Activated CD4-positive, alpha-beta T cell treated with anti-CD3 and anti-CD28 coated beads, Interleukin-2, amount 50 U/mL, for 24 hours (primary cell): ENCODE data around the gene MISP.
"Not testable (repeated sequence)": the region's sequence is repeated elsewhere in the genome, so short reads cannot be mapped to it uniquely, and the experiment has no call there.

Source experiments
- DNase-seq, 2 donors: peaks; one replicate each; pipeline ENCODE4 v3.0.0-alpha.2; 2020; ENCODE audit warnings: low read depth in 1 of 2, low spot score in 1 of 2

Gene MISP, protein sequence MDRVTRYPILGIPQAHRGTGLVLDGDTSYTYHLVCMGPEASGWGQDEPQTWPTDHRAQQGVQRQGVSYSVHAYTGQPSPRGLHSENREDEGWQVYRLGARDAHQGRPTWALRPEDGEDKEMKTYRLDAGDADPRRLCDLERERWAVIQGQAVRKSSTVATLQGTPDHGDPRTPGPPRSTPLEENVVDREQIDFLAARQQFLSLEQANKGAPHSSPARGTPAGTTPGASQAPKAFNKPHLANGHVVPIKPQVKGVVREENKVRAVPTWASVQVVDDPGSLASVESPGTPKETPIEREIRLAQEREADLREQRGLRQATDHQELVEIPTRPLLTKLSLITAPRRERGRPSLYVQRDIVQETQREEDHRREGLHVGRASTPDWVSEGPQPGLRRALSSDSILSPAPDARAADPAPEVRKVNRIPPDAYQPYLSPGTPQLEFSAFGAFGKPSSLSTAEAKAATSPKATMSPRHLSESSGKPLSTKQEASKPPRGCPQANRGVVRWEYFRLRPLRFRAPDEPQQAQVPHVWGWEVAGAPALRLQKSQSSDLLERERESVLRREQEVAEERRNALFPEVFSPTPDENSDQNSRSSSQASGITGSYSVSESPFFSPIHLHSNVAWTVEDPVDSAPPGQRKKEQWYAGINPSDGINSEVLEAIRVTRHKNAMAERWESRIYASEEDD

DNA sequence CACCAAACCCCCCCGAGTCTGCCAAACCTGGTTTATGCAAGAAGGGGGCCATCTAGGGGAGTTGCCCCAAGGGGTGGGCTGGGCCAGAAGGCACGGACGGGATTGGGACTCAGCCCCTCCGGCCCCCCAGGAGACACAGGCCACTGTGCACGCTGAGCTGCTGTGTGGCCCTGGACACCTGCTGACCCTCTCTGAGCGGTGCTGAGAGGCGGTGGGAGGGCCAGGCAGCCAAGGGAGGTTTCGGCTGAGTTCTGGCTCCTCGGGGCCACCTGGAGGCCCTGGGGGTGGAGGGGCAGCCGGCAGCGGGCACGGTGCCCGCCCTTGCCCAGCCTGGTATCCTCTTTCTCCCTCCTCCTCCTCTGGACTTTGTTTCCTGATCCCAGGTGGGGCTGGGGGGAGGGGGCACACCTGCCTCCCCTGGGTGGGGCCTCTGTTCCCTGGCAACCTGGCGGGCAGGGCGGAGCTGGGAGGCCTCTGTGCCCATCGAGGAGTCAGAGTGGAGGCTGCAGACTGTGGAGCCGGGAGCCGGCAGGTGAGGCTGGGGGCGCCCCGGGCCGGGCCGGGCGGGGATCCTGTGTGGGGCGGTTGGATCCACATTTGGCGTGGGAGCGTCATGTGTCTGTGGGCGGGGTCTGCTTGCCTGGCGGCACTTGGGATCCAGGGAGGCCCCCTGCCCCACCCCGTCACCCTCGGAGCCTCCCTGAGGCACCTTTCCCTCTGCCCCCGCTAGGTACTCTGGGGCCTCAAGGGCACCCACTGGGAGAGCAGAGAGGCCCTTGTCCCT, at the start of gene MISP:
TSS of gene MISP (plus strand) at position 473 of the 784 bp plus-strand sequence. CDS start 5,835 bp downstream, outside the sequence.
- DNase-seq: no peak

DNA sequence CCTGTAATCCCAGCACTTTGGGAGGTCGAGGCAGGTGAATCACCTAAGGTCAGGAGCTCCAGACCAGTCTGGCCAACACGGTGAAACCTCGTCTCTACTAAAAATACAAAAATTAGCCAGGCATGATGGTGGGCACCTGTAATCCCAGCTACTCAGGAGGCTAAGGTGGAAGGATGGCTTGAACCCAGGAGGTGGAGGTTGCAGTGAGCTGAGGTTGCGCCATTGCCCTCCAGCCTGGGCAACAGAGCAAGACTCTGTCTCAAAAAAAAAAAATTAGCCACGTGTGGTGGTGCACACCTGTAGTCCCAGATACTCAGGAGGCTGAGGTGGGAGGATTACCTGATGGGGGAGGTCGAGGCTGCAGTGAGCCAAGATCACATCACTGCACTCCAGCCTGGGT, 48.1 kb upstream of the MISP start:
- DNase-seq: not testable (repeated sequence)

DNA sequence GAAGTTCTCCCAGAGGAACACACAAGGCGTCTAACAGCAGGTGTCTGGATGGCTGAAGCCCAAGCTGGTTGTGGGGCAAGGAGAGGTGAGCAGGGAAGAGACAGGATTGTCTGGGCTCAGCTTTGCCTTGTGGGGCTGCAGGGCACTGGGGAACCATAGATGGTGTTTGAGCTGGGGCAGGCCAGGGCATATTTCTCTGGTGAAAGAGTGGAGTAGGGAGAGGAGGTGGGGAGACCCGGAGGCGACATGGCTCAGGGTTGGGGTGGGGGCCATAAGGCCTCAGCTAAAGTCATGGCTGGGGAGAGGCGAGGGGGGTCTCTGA, 47.6 kb upstream of the MISP start:
- DNase-seq: no peak

DNA sequence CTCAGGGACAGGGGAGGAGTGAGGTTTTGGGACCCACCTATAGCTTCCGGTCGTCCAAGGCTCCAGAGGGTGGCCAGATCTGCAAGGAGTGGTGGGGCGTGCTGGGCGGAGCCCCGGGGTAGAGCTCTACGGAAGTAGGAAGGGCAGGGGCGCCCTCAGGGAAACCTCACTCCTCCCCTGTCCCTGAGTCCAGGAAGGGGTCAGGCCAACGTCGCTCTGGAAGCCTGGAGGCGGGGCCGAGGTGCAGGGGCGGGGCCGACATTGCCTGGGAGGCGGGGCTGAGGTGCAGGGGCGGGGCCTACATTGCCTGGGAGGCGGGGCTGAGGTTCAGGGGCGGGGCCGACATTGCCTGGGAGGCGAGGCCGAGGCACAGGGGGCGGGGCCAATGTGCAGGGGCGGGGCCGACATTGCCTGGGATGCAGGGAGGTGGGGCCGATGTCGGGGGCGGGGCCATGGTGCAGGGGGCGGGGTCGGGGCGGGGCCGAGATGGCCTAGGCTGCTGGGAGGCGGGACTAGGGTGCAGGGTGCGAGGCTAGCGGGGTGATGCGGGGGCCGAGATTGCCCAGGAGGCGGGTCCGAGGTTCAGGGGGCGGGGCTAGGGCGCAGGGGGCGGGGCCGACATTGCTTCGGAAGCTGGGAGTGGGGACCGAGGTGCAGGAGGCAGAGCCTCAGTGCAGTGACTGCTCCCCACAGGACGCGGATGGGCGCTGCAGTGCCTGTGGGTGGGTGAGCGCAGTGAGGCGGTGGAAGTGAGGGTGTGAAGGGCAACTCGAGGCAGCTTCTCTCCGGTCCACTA, 47.1 kb upstream of the MISP start:
- DNase-seq: peak; percentile 27 to 37

DNA sequence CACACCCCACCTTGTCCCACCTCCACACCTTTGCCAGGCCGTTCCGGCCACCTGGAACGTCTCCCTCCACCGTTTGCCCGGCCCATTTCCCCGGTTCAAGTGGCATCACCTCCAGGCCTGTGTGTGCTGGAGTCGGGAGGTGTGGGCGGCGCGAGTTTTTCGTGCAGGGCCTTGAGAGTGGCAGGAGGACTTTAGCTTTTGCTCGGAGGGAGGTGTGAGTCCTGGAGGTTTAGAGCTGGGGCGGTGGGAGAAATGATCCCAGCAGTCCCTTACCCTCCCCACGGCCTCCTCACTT, 46.5 kb upstream of the MISP start:
- DNase-seq: no peak

DNA sequence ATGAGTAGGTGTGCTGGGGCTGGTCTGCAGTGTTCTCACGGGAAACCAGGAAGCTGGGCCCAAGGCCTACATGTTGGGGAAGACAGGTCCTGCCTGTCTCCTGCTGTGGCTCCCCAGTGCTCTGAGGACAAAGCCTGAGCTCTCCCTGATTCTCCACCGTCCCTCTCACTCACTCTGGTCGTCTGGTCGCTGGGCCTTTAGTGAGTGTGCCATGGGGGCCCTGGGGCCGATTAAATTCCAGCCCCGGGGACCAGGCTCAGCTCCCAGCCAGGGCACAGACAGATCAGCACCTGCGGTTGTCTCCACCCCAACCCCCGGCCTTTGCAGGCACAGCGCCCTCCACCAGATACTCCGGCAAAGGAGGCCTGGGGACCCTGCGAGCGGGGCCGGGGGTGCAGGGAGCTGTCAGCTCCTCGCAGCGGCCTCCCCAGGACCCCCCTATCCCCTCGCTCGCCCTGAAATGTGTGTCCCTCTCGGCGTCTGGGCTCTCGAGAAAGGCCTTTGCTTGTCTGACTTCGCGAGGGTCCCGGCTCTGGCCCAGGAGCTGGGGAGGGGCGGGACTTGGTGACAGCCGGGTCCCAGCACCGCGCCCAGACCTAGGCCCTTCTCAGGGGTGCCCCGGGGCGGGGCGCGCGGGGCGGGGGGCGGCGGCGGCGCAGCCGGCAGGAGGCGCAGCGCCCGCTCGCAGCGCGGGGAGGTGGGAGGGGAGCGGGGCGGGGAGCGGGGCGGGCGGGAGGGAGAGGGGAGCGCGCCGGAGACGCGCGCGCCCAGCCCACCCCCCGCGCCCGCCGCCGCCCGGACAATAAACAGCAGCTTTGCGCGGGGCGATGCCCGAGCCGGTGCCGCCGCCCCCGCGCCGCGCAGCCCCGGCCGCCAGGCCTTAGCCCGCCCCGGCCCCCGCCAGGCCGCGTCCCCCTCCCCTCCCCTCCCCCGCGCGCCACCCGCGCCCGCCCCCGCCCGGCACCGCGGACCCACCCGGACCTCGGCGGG, 42.5 kb upstream of the MISP start, which contains the start of gene PALM:
TSS of gene PALM (plus strand) at position 782 of the 990 bp plus-strand sequence. CDS start 212 bp downstream, outside the sequence.
- no peak for DNase-seq

DNA sequence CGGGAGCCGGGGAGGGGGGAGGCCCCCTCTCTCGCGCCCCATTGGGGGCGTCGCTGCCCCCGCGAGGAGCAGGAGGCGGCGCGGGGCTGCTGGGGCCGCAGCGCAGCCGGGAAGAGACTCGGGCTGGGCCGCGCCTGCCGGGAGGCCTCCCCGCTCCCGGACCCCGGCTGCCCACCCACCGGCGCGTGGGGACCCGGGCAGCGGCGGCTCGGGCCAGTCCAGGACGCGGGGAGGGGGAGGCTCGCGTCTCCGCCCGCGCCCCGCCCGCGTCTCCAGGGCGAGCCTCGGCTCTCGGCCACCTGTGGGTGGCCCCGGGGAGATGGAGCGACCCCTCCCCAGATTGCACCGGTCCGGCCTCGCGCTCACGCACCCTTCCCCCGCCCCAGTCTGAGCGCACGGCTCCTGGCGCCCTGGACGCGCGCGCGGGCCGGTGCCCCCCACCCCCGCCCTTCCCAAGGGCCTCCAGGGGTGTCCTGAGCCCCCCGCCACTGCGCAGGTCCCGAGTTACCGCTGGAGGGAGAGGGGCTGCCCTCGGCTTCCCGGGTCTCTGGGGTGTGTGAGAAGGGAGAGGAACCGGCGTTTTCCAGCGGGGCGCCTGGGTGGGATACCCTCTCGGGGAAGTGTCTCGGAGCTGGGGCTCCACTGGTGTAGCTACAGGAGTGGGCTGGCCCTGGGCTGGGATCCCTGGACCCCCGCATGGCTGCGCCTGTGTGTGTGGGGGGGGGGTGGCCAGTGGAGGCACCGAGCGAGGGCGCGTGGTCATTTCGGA, 41.5 kb upstream of the MISP start:
- no peak for DNase-seq

DNA sequence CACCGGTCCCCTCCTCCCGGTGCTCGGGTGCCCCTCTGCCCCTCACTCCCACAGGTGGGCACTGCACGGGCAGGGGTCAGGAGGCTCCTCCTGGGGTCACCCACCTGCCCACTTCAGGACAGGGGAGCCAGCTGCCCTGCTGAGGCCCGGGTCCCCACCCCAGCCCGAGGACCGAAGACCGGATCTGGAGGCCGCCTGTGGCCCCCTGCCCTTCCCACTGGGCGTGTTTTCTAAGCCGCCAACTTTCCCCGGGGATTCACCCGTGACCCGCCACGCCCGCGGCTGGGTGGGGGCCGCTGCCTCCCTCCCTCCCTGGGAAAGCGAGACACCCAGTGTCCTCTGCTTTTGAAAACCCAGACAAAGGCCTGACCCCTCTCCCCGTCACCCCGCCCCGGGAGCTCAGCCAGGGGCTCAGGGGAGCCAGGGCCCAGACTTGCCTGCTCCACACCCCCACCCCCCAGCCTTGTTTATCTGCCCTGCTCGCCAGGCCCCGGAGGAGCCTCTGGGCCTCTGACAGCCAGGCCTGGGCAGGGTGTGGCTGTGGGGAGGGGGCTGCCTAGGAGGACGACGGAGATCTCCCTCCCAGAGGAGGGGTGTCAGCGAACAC, 40.8 kb upstream of the MISP start:
- no peak for DNase-seq

DNA sequence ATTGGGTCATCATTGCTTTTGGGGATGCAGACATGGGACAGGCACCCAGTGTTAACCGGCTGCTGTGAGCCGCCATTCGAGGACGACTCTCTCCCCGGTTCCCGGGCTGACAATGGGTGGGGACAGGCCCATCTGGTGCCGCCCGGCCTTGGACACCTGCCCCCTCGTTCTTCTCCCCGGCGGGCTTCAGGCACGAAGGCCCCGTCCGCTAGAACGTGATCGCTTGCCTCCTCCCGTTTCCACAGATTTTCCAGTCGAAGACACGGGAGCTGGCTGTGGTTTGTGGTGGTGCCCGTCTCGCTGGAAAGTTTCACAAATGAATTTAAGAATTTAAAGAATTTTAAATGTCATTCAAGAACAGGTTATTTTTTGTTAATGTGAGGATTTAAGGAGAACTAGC, 40.1 kb upstream of the MISP start:
- DNase-seq: no peak

DNA sequence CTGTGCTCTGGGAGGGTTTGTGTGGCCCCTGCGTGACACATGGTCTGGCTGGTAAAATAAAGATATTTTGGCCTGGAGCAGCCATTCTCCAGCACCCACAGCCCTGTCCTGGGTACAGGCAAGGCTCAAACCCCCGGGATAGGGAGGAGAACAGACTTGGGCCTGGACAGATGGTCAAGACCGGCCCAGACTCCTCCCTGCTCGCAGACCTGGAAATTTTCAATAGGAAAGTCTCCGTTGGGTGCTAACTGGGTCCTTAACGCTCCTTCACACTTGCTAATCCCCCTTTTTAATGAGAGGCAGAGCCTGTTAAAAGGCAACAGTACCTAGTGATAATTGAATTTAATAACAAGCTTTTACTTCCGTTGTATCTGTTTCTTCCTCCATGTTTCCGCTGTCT, 39.7 kb upstream of the MISP start:
- no peak for DNase-seq

DNA sequence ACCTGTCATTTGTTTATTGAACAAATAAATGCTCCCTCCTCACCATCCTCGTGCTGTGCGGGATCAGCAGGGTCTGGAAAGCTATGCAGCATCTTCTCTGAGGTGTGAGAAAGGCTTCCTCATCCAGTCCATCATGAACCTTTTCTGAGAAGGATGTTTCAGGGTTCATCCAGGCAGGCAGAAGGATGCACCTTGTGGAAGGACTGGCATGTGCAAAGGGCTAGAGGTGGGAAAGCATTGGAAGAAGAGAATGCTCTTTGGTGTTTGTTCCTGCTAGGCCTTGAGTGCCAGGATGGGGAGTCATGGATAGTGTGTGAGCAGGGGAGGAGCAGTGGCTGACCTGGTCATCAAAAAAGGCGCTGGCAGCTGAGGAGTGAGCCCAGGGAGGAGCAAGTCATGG, 35.6 kb upstream of the MISP start:
- no peak for DNase-seq

DNA sequence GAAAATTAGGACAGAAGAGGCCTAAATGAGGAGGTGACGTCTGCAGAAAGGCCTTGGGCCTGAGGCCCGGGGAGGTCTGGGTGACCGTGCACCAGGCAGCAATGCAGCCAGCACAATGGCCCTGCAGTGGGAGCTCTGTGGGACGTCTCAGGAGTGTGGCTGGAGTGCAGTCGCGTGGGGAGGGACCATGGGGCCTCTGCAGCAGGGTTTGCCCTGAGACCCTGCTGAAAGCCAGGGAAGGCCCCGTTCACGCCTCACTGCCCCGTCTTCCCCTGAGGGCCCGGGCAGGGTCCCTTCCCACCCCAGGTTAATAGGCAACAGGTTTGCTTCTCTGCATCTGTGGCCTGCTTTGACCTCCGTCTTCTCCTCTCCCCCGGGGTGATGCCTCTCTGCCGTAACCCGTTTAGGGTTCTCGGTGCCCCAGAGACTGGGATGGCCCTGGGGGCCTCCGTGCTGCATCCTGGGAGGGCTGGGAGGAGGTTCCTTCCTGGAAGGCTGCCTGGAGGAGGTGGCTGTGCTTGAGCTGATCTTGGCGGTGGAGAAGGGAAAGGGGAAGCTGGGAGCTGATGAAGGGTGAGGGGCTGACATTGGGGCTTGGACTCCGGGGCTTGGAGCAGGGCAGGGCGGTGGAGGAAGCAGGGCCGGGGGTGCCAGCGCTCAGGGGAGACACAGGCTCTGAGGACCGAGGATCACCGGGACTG, 32.5 kb upstream of the MISP start:
- no peak for DNase-seq

DNA sequence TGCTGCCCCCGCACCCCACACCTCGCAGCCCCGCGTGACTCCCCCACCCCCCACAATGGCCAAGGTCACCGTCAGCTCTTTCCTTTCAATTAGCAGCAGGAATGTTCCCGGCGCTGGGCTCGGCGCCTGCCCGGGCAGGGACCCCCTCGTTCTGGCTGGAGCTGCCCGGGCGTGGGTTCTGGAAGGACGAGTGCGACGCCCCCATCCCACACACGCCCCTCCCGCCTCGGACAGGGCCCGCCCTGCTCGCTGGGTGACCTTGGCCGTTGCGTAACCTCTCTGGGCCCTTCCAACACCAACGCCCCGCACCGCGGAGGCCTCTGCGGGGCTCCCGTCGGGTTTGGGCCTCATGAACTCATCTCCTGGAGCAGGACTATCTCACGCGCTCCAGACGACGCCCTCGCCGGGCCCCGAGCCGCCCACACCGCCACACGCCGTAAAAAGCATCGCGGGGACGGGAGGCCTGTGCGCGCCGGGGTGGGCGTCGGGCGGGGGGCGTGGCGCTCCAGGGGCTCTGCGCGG, 31.9 kb upstream of the MISP start:
- no peak for DNase-seq

DNA sequence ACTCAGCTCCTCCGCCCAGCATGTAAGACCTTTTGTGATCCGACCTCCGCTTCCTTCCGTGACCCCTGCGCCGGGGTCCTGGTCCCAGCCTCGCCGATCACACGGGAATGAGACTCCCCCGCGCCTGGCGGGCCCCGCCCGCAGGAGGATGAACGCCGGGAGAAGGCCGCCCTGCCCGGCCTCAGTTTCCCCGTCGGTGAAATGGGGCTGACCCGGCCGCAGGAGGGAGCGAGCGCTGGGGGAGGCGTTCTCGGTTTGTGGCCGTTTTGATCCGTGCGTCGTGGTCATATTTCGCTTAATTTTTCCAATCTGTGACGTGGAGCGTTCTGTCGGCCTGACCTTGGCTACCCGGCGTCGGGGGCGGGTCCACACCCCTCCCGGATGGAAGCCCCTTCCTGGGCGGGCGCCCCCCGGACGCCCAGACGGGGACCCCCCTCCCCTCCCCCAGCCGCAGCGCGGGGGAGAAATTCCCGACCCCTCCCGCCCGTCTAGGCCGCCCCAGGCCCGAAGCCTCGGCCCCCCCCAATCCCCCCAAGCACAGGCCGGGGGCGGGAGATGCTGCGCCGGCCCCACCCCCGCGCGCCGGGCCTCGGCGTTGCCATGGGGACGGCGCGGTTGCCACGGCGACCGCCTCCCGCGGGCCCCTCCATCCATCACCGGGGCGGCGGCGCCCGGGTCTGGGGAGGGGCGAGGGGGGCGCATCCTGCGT, 31.1 kb upstream of the MISP start:
- DNase-seq: no peak

DNA sequence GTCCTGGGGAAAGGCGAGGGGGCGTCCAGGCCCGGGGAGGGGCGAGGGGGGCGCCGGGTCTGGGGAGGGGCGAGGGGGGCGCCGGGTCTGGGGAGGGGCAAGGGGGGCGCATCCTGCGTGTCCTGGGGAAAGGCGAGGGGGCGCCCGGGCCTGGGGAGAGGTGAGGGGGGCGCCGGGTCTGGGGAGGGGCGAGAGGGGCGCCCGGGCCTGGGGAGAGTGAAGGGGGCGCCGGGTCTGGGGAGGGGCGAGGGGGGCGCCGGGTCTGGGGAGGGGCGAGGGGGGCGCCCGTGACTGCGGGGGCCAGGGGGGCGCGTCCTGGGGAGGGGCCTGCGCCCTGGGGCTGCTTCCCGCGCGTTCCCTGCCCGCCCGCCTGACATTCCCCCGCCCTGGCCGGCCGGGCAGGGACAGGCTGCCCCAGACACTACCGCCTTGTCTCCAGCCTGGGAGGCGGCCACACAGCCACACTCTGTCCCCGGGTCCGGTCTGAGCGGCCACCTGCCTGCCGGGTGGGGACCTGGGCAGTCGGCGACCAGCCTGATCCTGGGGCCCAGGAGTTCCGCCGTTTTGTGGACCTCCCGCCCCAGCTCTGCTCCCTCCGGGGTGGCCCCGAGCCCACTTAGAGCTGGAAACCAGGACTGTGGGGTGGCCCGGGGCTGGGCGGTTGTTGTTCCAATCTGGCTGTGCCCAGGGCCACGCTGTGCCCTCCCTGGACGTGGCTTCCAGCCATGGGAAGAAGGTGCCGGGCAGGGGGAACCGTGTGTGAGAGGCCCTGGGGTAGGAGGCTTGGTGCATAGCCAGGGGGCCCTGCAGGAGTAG, 30.4 kb upstream of the MISP start:
- DNase-seq: no peak

DNA sequence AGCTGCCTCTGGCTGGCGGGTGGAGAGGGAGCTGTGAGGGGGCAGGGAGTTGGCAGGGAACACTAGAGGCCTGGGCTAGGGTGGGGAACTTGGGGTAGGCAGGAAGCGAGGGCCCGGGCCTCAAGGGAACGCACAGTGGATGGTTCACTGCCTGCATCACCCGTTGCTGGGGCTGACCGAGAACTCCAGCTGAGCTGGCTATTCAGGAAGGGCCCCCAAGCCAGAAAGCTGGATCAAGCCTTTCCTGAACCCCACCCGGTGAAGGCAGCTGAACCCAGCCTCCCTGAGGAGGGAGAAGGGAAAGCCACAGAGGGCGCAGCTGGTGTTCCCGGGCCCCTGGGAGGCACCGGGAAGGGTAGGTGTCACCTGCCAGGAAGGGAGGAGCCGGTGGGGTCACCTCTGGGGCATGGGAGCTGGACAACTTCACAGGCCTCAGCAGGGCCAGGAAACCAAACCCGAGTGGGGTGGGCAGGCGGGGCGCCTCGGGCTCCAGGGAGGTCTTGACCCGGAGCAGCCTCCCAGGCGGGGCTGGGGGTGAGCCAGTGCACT, 28.3 kb upstream of the MISP start:
- DNase-seq: no peak
